ENCODE data around the gene CPXM1. TPM values are rescaled to one million over a fixed set of nuclear protein-coding genes. Genes with fewer than 3 reads are reported as not detected.

Gene CPXM1
- polyA plus RNA-seq, 1 donor (not counting 4 experiments of a cell fraction or from before 2014, with no cell fraction given), result not detected

GRCh38 chr20:2820084-2820895 is 19.9 kb upstream of the CPXM1 start:
- Histone ChIP-seq H3K9ac (ENCODE audit: control insufficient read depth, extremely low read depth, insufficient read depth, low read length) (no peak overlapping the region), H3K9me3 (ENCODE audit: control insufficient read depth, low read depth, low read length) (no peaks in the 10 kb centered on the region), H3K27me3 (ENCODE audit: control insufficient read depth, extremely low read depth, insufficient read depth, low read length) (peaks cover 44% of the 10 kb centered on the region), H3K27ac (ENCODE audit: control insufficient read depth, insufficient read depth, low read length) (no peak overlapping the region), H3K9me1 (ENCODE audit: control insufficient read depth, extremely low read depth, insufficient read depth, low read length) (no peaks in the 10 kb centered on the region), H3K36me3 (ENCODE audit: control insufficient read depth in 2 of 2, extremely low read depth in 1 of 2, insufficient read depth in 2 of 2, low read length in 2 of 2) (no peaks in the 10 kb centered on the region), H3K4me3 (ENCODE audit: control insufficient read depth in 2 of 3, extremely low read depth in 1 of 3, insufficient read depth in 2 of 3, low read depth in 1 of 3, low read length in 3 of 3) (no peak overlapping the region), H4K20me1 (ENCODE audit: control insufficient read depth, extremely low read depth, insufficient read depth, low read length) (no peaks in the 10 kb centered on the region), H3K4me1 (ENCODE audit: control insufficient read depth, extremely low read depth, insufficient read depth, low read length) (no peaks in the 10 kb centered on the region), H3K4me2 (ENCODE audit: control insufficient read depth, extremely low read depth, insufficient read depth, low read depth, low read length) (no peak overlapping the region), H3K79me2 (ENCODE audit: control insufficient read depth, insufficient read depth, low read length) (no peaks in the 10 kb centered on the region), H2AFZ (ENCODE audit: control insufficient read depth, low read length) (no peak overlapping the region)
- dilution Hi-C loops (cut with MboI; ENCODE audit: extremely low pct_ligation_motif_present, low sequenced_read_pairs), result no loop called here
- DNase-seq (ENCODE audit: low read depth, low spot score), result no peak
- peak; percentile 29 for TF ChIP-seq EZH2 (IDR thresholded peaks at IDR 0.05; ENCODE audit: low read length)
- TF ChIP-seq, protein P1, sequence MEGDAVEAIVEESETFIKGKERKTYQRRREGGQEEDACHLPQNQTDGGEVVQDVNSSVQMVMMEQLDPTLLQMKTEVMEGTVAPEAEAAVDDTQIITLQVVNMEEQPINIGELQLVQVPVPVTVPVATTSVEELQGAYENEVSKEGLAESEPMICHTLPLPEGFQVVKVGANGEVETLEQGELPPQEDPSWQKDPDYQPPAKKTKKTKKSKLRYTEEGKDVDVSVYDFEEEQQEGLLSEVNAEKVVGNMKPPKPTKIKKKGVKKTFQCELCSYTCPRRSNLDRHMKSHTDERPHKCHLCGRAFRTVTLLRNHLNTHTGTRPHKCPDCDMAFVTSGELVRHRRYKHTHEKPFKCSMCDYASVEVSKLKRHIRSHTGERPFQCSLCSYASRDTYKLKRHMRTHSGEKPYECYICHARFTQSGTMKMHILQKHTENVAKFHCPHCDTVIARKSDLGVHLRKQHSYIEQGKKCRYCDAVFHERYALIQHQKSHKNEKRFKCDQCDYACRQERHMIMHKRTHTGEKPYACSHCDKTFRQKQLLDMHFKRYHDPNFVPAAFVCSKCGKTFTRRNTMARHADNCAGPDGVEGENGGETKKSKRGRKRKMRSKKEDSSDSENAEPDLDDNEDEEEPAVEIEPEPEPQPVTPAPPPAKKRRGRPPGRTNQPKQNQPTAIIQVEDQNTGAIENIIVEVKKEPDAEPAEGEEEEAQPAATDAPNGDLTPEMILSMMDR (optimal IDR thresholded peaks at IDR 0.05 in 1 of 3, IDR thresholded peaks at IDR 0.05 in 1 of 3, conservative IDR thresholded peaks at IDR 0.05 in 1 of 3; ENCODE audit: extremely low read depth in 1 of 3, insufficient read depth in 2 of 3, low read length in 3 of 3), result no peak
- FAIRE-seq, result no peak

DNA sequence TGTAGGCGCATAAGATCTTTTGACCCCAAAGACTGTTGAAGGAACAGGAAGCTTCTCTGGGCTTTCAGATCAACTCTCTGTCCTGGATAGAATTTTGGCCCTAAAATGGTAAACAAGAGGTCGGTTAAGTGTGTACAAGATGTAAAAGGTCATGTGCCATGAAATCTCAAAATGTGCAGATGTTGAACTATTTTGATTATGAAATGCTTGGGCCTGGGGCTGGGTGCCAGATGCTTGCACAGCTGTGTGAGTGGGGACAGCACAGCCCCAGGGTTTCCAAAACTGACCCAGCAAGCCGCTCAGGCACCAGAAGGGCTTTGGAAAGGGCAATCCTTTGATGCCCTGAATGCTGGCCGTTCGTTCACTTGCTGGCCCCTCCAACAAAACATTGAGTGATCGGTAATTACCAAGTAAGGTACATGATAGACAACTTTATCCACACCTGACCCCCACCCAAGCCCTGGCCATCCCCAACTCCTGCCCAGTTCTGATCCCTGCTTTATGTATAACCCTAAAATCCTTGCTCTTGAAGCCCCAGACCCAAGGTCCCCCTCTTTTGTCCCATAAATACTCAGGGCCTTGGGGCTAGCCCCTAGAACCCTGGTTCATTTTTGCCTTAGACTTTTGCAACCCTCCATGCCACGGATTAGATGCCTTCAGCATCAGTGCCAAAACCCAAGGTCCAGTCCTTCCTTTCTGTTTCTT is 17.6 kb upstream of the CPXM1 start:
- dilution Hi-C loops (cut with MboI; ENCODE audit: extremely low pct_ligation_motif_present, low sequenced_read_pairs), result no loop called here
- Histone ChIP-seq H3K4me2 (ENCODE audit: control insufficient read depth, extremely low read depth, insufficient read depth, low read depth, low read length) (no peak overlapping the region), H3K4me3 (ENCODE audit: control insufficient read depth in 2 of 3, extremely low read depth in 1 of 3, insufficient read depth in 2 of 3, low read depth in 1 of 3, low read length in 3 of 3) (no peak overlapping the region), H3K27ac (ENCODE audit: control insufficient read depth, insufficient read depth, low read length) (no peak overlapping the region), H2AFZ (ENCODE audit: control insufficient read depth, low read length) (no peak overlapping the region), H3K9me3 (ENCODE audit: control insufficient read depth, low read depth, low read length) (no peaks in the 10 kb centered on the region), H3K9ac (ENCODE audit: control insufficient read depth, extremely low read depth, insufficient read depth, low read length) (no peak overlapping the region), H3K79me2 (ENCODE audit: control insufficient read depth, insufficient read depth, low read length) (no peaks in the 10 kb centered on the region), H3K4me1 (ENCODE audit: control insufficient read depth, extremely low read depth, insufficient read depth, low read length) (peaks cover 9% of the 10 kb centered on the region), H4K20me1 (ENCODE audit: control insufficient read depth, extremely low read depth, insufficient read depth, low read length) (no peaks in the 10 kb centered on the region), H3K9me1 (ENCODE audit: control insufficient read depth, extremely low read depth, insufficient read depth, low read length) (no peaks in the 10 kb centered on the region), H3K27me3 (ENCODE audit: control insufficient read depth, extremely low read depth, insufficient read depth, low read length) (peaks cover 44% of the 10 kb centered on the region), H3K36me3 (ENCODE audit: control insufficient read depth in 2 of 2, extremely low read depth in 1 of 2, insufficient read depth in 2 of 2, low read length in 2 of 2) (no peaks in the 10 kb centered on the region)
- FAIRE-seq (no peak), DNase-seq (ENCODE audit: low read depth, low spot score) (no peak)
- TF ChIP-seq, protein P1 (optimal IDR thresholded peaks at IDR 0.05 in 1 of 3, IDR thresholded peaks at IDR 0.05 in 1 of 3, conservative IDR thresholded peaks at IDR 0.05 in 1 of 3; ENCODE audit: extremely low read depth in 1 of 3, insufficient read depth in 2 of 3, low read length in 3 of 3), result no peak
- TF ChIP-seq EZH2 (IDR thresholded peaks at IDR 0.05; ENCODE audit: low read length), result no peak

Measured in keratinocyte (primary cell).